Fibroblast of peridontal ligament (primary cell): ENCODE measurements around the gene SYNM.
"Not testable (repeated sequence)": the region's sequence is repeated elsewhere in the genome, so short reads cannot be mapped to it uniquely, and the experiment has no call there.

ENCODE experiments used
- DNase-seq: peaks from one replicate; pipeline ENCODE4 v3.0.0-alpha.2; 2010; ENCODE audit errors: extremely low read depth

The SYNM gene

DNA sequence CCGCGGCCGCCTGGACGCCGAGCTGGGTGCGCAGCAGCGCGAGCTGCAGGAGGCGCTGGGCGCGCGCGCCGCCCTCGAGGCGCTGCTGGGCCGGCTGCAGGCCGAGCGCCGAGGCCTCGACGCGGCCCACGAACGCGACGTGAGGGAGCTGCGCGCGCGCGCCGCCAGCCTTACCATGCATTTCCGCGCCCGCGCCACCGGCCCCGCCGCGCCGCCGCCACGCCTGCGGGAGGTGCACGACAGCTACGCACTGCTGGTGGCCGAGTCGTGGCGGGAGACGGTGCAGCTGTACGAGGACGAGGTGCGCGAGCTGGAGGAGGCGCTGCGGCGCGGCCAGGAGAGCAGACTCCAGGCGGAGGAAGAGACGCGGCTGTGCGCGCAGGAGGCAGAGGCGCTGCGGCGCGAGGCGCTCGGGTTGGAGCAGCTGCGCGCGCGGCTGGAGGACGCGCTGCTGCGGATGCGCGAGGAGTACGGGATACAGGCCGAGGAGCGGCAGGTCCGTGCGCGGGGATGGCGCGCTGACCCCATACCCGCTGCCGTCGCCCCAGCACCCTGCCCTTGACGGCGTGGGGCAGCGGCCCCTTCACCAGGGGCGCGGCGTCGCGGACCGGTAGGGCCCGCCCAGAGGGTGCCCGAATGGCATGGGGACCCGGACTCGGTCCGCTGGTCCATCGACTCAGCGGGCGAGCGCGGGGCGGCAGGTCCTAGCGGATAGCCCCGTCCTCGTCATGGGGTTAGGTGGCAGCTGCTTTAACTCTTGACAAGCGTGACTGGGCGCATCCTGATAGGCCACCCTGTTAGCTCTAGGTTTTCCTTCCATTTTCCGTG lies 848 bp downstream of the SYNM start:
- DNase-seq: peak; percentile 48

GRCh38 chr15:99106417-99107220 lies 1.7 kb downstream of the SYNM start:
- peak; percentile 47 for DNase-seq

GRCh38 chr15:99108993-99109392 lies 4.1 kb downstream of the SYNM start:
- no peak for DNase-seq

- no peak for DNase-seq
Observed at GRCh38 chr15:99109555-99110021, 4.7 kb downstream of the SYNM start.

DNA sequence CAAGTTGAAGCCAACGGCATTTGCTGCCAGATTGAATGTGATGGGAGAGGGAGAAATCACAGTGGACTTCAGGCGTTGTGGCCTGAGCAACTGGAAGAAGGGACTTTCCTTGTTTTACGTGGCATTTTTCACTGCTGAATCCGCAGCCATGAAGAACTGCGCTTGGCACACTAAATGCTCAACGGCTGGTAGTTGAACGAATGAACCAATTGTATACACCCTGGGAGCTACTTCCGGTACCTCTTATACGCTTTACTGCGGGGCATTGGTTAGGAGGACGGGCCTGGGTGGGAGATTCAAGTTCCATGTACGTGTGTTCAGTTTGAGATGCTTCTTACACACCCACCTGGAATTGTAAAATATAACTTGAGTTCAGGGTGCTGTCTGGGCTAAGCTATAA lies 5.2 kb downstream of the SYNM start:
- no peak for DNase-seq

DNA sequence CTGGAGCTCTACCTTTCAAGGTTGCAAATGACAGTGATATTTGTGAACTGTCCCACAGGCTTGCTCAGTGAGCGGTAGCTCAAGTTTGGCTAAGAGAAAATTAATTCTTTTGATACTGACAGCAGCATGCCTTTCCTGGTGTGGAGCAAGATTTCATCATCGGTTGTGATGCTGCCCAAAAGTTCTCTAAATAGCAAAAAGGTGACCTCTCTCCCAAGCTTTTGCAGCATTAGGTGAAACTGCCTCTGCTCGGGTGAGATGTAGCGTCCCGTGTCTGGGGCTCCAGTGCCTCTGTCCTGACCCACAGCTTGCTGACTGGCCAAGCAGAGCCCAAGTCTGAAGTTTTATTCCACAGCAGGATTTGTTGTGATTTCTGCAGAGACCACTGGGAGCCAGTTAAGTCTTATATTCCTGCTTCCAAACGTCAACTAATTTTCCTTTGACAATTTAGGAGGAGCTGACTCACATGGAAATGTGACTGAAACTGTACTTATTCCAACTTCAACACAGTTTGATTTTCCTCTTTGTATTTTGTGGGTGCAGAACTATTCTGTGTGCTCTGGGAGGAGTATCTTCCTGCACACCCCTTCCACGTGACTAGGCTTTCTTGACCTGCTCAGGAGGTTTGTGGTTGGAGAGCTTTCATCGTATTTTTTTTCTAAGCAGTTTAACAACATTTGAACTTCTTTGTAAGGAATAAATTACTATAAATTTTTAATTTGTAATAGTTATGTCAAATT lies 5.9 kb downstream of the SYNM start:
- DNase-seq: peak; percentile 57

GRCh38 chr15:99111641-99112040 lies 6.8 kb downstream of the SYNM start:
- DNase-seq: not testable (repeated sequence)

DNA sequence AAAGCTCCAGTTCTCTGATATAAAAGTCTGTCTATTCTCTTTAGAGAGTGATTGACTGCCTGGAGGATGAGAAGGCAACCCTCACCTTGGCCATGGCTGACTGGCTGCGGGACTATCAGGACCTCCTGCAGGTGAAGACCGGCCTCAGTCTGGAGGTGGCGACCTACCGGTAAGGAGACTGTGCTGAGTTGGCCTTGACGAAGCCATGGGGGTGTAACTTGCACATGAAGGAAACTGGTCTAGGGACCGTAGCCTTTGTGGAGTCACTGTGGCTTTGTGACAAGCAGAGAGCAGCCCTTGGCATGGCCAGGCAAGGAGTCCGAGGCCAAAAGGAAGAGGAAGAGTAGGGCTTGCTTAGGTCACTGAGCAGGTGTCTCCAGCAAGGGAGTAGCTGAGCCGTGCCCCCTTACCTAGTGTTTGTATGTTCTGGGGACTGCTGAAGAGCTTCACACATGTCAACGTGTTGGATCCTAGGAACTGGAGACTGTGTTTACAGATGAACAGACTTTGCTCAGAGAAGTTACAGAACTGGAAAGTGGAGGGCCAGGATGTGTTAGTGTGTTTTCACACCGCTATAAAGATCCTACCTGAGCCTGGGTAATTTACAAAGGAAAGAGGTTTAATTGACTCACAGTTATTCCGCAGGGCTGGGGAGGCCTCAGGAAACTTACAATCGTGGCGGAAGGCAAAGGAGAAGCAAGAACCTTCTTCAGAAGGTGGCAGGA lies 8.8 kb downstream of the SYNM start:
- DNase-seq: no peak

GRCh38 chr15:99114511-99115299 lies 9.8 kb downstream of the SYNM start:
- no peak for DNase-seq

GRCh38 chr15:99115300-99116215 lies 10.7 kb downstream of the SYNM start:
- no peak for DNase-seq

- DNase-seq: no peak
Observed at GRCh38 chr15:99117111-99117510, 12.2 kb downstream of the SYNM start.

DNA sequence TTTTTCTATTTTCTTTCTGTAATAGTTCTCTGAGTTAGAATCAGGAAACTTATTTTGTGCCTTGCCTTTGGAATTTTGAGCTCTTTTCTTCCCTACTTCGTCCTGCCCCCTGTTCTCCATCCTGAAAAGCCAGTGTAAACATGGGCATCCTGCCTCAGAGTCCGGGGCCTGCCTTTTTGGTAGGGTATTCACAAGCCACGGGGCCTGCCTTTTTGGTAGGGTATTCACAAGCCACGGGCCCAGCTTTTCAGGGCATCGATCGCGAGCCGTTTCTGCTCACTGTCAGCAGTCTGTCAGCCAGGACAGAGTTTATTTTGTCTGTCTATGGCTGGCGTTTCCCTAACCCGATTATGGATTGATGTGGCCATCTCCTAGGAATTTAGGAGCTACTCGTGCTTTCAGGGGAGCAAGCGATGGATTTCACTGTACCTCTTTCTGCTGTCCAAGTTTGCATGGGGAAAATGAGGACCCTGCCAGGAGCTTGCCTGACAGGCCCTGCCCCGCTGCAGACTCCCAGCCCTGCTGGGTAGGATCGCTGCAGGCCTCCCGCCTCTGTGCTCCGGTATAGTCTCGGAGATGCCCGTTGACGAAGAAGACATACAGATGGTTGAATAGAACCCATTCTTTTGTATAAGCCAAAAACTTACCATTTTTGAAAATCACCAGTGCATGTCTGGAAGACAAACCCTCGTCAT lies 12.8 kb downstream of the SYNM start:
- no peak for DNase-seq

GRCh38 chr15:99118258-99118632 lies 13.4 kb downstream of the SYNM start:
- no peak for DNase-seq

- no peak for DNase-seq
Observed at GRCh38 chr15:99118801-99119546, 14.1 kb downstream of the SYNM start.

- no peak for DNase-seq
Observed at GRCh38 chr15:99120050-99120777, 15.3 kb downstream of the SYNM start.

DNA sequence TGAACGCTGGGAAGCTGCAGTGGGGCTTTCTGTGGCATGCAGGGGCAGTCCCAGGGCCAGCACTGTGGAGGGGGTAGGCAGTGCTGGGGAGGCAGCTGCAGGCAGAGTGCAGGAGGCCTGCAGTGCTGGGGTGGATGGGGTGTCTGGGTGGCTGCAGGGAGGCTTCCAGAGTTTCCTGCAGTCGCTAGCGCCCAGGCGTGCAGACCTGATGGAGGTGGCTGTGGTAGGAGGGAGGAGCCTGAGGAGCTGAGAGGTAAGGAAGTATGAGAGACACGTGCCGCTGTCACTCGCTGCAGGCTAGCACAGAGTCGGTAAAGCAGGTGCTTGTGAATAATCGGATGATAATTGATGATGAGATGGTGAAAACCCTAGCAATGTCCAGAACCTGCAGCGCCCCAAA lies 16.3 kb downstream of the SYNM start:
- no peak for DNase-seq

DNA sequence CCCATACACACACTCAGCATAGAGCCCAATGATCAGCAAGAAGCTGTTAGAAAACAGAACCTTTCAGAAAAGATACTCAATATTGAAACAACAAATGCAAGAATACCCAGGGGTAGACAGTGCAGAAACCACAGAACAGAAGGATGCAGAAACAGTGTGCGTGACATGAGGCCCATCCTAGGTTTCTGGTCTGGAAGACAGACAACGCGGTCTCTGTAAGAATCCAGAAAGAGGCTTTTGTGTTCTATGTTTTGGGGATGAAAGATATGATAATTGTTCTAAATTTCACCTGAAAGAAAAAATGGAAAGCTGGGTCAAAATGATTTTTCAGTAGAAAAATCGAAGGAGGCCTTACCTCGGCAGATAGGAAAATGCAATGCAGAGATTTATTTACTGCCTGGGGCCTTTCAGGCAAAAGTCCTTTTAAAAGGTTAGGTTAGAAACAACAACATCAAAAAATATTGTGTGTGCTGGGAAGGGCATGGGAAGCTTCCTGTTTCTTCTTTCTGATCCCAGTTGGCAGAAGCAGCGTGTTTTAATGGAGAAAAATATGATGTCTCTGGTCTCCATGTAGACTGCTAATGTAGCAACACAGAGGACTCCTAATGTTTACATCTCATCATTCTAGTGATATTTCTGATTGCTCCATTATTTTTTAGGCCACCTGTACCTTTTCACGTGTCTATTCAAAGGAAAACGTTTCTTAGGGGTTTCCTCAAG lies 17.0 kb downstream of the SYNM start:
- no peak for DNase-seq
